Lung (tissue), 5 donors: ENCODE data around the gene DR1. TPM values are rescaled to one million over a fixed set of nuclear protein-coding genes. Genes with fewer than 3 reads are reported as not detected.

Source experiments
- polyA plus RNA-seq, 2 donors: library from polyadenylated mRNA; stranded (reverse); fragments of 200-250 nt; gene quantifications; one replicate each; pipeline ENCODE4 v1.2.1, GENCODE V29; 2013
- small RNA-seq: library from RNA; depleted of rRNA; stranded (forward); fragments of <200 nt; gene quantifications from one replicate; pipeline ENCODE3, GENCODE V24; 2014; ENCODE audit warnings: low replicate concordance
- total RNA-seq, 2 donors: library from RNA; depleted of rRNA in 1 of 2; stranded (reverse); fragments of >200 nt in 1 of 2; gene quantifications; one replicate each; pipeline ENCODE4 v1.2.1, GENCODE V29; 2014 to 2021
- donor health status: Bipolar disorder and iron deficiency.
- donor health status: healthy.
- donor health status: DM: yes; HTN: yes; CAD: no.

The DR1 gene
- total and polyA plus RNA-seq, 4 donors, result 10.5 to 59.5 (median 34.4) TPM

Small RNAs within 50 kb of the gene (small RNA-seq; reads per million reads assigned to genes)
- not detected for gene RF00019

Other genes with a start within 250 kb of the DR1 start
- gene TMED5, start 165.5 kb upstream of the DR1 start, total RNA-seq, result 100 to 1,000 TPM in 1 of 2 donors, 10 to 100 TPM in 1; 62.7 to 132 TPM
- 10 to 100 TPM; 15.1 to 50.2 TPM for gene TMED5, start 165.5 kb upstream of the DR1 start, polyA plus RNA-seq
- 10 to 100 TPM in 1 of 2 donors, 1 to 10 TPM in 1; 4.2 to 10.8 TPM for gene CCDC18, start 165.2 kb upstream of the DR1 start, total RNA-seq
- 1 to 10 TPM; 2.0 to 5.6 TPM for gene CCDC18, start 165.2 kb upstream of the DR1 start, polyA plus RNA-seq
- gene FNBP1L, start 102.2 kb downstream of the DR1 start, total RNA-seq, result 100 to 1,000 TPM in 1 of 2 donors, 10 to 100 TPM in 1; 31.7 to 119 TPM
- 10 to 100 TPM; 15.1 to 21.0 TPM for gene FNBP1L, start 102.2 kb downstream of the DR1 start, polyA plus RNA-seq